Thyroid gland (tissue), 4 donors: Measurements from ENCODE around the gene C4orf17. TPM values are rescaled to one million over a fixed set of nuclear protein-coding genes. Genes with fewer than 3 reads are reported as not detected.

Experiments
- DNase-seq, 2 donors: peaks; one replicate each; pipeline ENCODE4 v3.0.0-alpha.2; 2019
- H3K27ac ChIP-seq, 3 donors: fragments of 200-600 bp; sonication (generic); 1 replicate in 2 of 3; 2 replicates in 1 of 3; pipeline ENCODE4 v1.5.1; 2016 to 2019; ENCODE audit warnings: mild to moderate bottlenecking in 1 of 3, moderate library complexity in 1 of 3
- H3K27me3 ChIP-seq: fragments of 200-600 bp; sonication (generic); one replicate; pipeline ENCODE4 v1.5.1; 2019
- H3K36me3 ChIP-seq, 2 donors: fragments of 200-600 bp; sonication (generic); one replicate each; pipeline ENCODE4 v1.5.1; 2016 to 2019
- H3K4me1 ChIP-seq, 2 donors: fragments of 200-600 bp; sonication (generic); one replicate each; pipeline ENCODE4 v1.5.1; 2017 to 2019
- H3K4me3 ChIP-seq, 3 donors: fragments of 200-600 bp; sonication (generic); replicated peaks in 1 of 3; 1 replicate in 2 of 3; 2 replicates in 1 of 3; pipeline ENCODE4 v1.5.1; 2016; ENCODE audit warnings: mild to moderate bottlenecking in 1 of 3
- H3K9me3 ChIP-seq: fragments of 200-600 bp; sonication (generic); one replicate; pipeline ENCODE4 v1.5.1; 2017
- POLR2A ChIP-seq, 2 donors: fragments of 450-650 bp; IDR thresholded peaks; one replicate each; pipeline ENCODE4 v1.6.1; 2017; ENCODE audit warnings: antibody characterized with exemption in 2 of 2, mild to moderate bottlenecking in 2 of 2, moderate library complexity in 1 of 2
- WGBS, 2 donors: methylation state at CpG; one replicate each; pipeline ENCODE4 v1.1.5; 2017; 5-methylcytosine and 5-hydroxymethylcytosine counted together
- intact Hi-C: fragments of 100-400 bp; cut with DNase I; formaldehyde crosslinking; loops from one replicate; pipeline ENCODE4 v1.15.1; 2023
- total RNA-seq, 4 donors: library from RNA; depleted of rRNA; stranded (reverse); fragments of >200 nt; gene quantifications; one replicate each; pipeline ENCODE4 v1.2.3, GENCODE V29; 2016
- TF ChIP-seq, protein P1 (sequence below), 6 experiments: fragments of 200-600 bp in 3 of 6; fragments of 450-650 bp in 3 of 6; sonication (generic) in 3 of 6; IDR thresholded peaks; one replicate each; pipeline ENCODE4 v1.5.1; 2016 to 2019; ENCODE audit warnings: antibody characterized with exemption in 6 of 6, mild to moderate bottlenecking in 2 of 6, inconsistent platforms in 1 of 6, moderate library complexity in 1 of 6

Gene C4orf17
- total RNA-seq, 4 donors from 2014 or later: not detected

DNA sequence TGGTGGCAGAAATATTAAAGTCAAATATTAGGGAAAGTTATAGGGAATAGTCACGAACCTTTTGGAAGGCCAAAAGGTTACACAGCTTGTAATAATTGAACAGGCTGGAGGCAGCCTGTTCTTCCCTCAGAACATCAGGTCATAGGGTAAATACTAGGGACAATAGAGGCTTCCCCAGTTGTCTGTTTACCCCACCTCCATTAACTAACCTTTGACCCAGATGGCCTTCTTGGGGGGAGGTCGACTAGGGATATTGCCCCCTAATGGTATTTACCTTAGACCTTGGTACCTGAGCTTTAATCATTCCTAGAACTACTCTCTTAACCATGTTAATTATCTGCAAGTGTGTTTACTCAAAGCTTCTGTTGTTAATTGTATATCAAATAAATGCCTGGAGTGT lies 26.0 kb downstream of the C4orf17 start:
- intact Hi-C loops: no loop called here
- no peak for TF ChIP-seq POLR2A (IDR thresholded peaks at IDR 0.05)
- TF ChIP-seq, protein P1, sequence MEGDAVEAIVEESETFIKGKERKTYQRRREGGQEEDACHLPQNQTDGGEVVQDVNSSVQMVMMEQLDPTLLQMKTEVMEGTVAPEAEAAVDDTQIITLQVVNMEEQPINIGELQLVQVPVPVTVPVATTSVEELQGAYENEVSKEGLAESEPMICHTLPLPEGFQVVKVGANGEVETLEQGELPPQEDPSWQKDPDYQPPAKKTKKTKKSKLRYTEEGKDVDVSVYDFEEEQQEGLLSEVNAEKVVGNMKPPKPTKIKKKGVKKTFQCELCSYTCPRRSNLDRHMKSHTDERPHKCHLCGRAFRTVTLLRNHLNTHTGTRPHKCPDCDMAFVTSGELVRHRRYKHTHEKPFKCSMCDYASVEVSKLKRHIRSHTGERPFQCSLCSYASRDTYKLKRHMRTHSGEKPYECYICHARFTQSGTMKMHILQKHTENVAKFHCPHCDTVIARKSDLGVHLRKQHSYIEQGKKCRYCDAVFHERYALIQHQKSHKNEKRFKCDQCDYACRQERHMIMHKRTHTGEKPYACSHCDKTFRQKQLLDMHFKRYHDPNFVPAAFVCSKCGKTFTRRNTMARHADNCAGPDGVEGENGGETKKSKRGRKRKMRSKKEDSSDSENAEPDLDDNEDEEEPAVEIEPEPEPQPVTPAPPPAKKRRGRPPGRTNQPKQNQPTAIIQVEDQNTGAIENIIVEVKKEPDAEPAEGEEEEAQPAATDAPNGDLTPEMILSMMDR (IDR thresholded peaks at IDR 0.05): no peak
- Histone ChIP-seq H3K27me3 (no peaks in the 10 kb centered on the region), H3K4me3 (no peak overlapping the region), H3K9me3 (no peaks in the 10 kb centered on the region), H3K27ac (no peak overlapping the region), H3K4me1 (no peaks in the 10 kb centered on the region), H3K36me3 (no peaks in the 10 kb centered on the region)
- DNase-seq: no peak
- 43 to 56% methylated on average over 2 of the region's 2 CpGs for WGBS, 2 donors

- intact Hi-C loops: no loop called here
- 74 to 77% methylated on average over 4 of the region's 4 CpGs for WGBS, 2 donors
Observed at GRCh38 chr4:99537674-99538073, 26.9 kb downstream of the C4orf17 start.

GRCh38 chr4:99540277-99540939 lies 29.6 kb downstream of the C4orf17 start:
- H3K27me3 ChIP-seq: no peaks in the 10 kb centered on the region
- no peaks in the 10 kb centered on the region for H3K9me3 ChIP-seq
- no peaks in the 10 kb centered on the region for H3K4me1 ChIP-seq
- TF ChIP-seq, protein P1 (IDR thresholded peaks at IDR 0.05): no peak
- no peak for TF ChIP-seq POLR2A (IDR thresholded peaks at IDR 0.05)
- no peak overlapping the region for H3K4me3 ChIP-seq
- no peaks in the 10 kb centered on the region for H3K36me3 ChIP-seq
- DNase-seq: no peak
- intact Hi-C loops: no loop called here
- no peak overlapping the region for H3K27ac ChIP-seq

More at GRCh38 chr4:99537674-99538073, 26.9 kb downstream of the C4orf17 start:
- Histone ChIP-seq H3K27ac (no peak overlapping the region), H3K4me1 (no peaks in the 10 kb centered on the region), H3K36me3 (no peaks in the 10 kb centered on the region), H3K4me3 (no peak overlapping the region), H3K9me3 (no peaks in the 10 kb centered on the region), H3K27me3 (no peaks in the 10 kb centered on the region)
- no peak for TF ChIP-seq POLR2A (IDR thresholded peaks at IDR 0.05)
- TF ChIP-seq, protein P1 (IDR thresholded peaks at IDR 0.05): no peak
- DNase-seq: no peak

DNA sequence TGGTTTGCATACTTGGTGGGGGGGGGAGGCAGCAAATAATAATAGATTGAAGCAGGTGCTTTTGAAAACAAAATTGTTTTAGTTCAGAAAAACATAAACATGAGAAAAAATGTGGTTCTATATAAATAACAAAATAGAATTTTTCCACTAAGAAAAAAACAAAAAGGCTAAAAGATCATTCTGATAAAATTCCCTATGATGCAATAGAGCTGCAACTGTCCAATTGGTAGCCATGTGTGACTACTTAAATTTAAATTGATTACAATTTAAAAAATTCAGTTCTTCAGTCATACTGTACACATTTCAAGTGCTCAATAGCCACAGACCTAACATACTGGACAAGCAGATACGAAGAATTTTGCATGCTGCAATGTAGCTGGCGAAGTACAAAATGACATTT lies 42.1 kb downstream of the C4orf17 start:
- intact Hi-C loops: no loop called here
- H3K4me1 ChIP-seq: no peaks in the 10 kb centered on the region
- H3K27me3 ChIP-seq: no peaks in the 10 kb centered on the region
- no peak overlapping the region for H3K27ac ChIP-seq
- no peaks in the 10 kb centered on the region for H3K36me3 ChIP-seq
- H3K9me3 ChIP-seq: no peaks in the 10 kb centered on the region
- DNase-seq: no peak
- TF ChIP-seq, protein P1 (IDR thresholded peaks at IDR 0.05): no peak
- no peak for TF ChIP-seq POLR2A (IDR thresholded peaks at IDR 0.05)
- H3K4me3 ChIP-seq: no peak overlapping the region
- WGBS, 2 donors: 98 to 99% methylated on average over 2 of the region's 2 CpGs

GRCh38 chr4:99563310-99564186 lies 52.7 kb downstream of the C4orf17 start, which contains the start of gene TRMT10A:
Gene TRMT10A (minus strand): TSS chr4:99564039. CDS start chr4:99559338, 4,701 bp downstream.
- peak within 1 kb of the TSS; percentile 94 to 96 (median 96) for H3K27ac ChIP-seq
- H3K4me3 ChIP-seq: peak within 1 kb of the TSS; percentile 12 to 56 (median 48)
- H3K27me3 ChIP-seq: no peaks in the 10 kb centered on the region
- intact Hi-C loops: loop anchor here (5.0 kb wide), 2 partner anchors 329 to 384 kb away; partner anchors contain the start of genes DNAJB14 and LAMTOR3
- peaks cover 3 to 5% of the 10 kb centered on the region in 2 donors for H3K4me1 ChIP-seq
- no peaks in the 10 kb centered on the region for H3K36me3 ChIP-seq
- TF ChIP-seq, protein P1 (IDR thresholded peaks at IDR 0.05): peak in 3 of 6 experiments; percentile 2 to 24 (median 16)
- TF ChIP-seq POLR2A (IDR thresholded peaks at IDR 0.05): peak in 1 of 2 donors; percentile 83
- 0% methylated on average over 37 to 44 of the region's 48 CpGs for WGBS, 2 donors
- H3K9me3 ChIP-seq: no peaks in the 10 kb centered on the region
- DNase-seq: peak; percentile 99
